Mesendoderm (in vitro differentiated cells): Measurements from ENCODE around the gene ST6GALNAC2.
A peak's percentile ranks its signal among the peaks of the same experiment; 100 is the strongest.
"Not testable (repeated sequence)": the region's sequence is repeated elsewhere in the genome, so short reads cannot be mapped to it uniquely, and the experiment has no call there.

ENCODE experiments used
- DNase-seq: peaks from one replicate; pipeline ENCODE4 v3.0.0; 2013
- H2AK5ac ChIP-seq: 2 replicates; pipeline ENCODE4 v1.6.1; 2013; ENCODE audit warnings: low read length, inconsistent platforms
- H2BK120ac ChIP-seq: 2 replicates; pipeline ENCODE4 v1.6.1; 2013; ENCODE audit warnings: low read depth, mild to moderate bottlenecking, low read length, moderate library complexity, mixed read lengths
- H2BK15ac ChIP-seq: replicated peaks from 2 replicates; pipeline ENCODE4 v1.6.1; 2013; ENCODE audit warnings: low read depth, mild to moderate bottlenecking, moderate library complexity
- H2BK5ac ChIP-seq: 2 replicates; pipeline ENCODE4 v1.6.1; 2013; ENCODE audit warnings: low read length, inconsistent platforms
- H3K18ac ChIP-seq: 2 replicates; pipeline ENCODE4 v1.6.1; 2013; ENCODE audit warnings: mild to moderate bottlenecking, low read length, mixed read lengths
- H3K23ac ChIP-seq: one replicate; pipeline ENCODE4 v1.6.1; 2013; ENCODE audit warnings: low read length
- H3K27ac ChIP-seq: 2 replicates; pipeline ENCODE4 v1.5.1; 2013; ENCODE audit warnings: low read depth, mild to moderate bottlenecking, inconsistent platforms, low read length, moderate library complexity
- H3K27me3 ChIP-seq: 2 replicates; pipeline ENCODE4 v1.6.1; 2013; ENCODE audit warnings: low read length, control low read depth, mild to moderate bottlenecking, inconsistent platforms; ENCODE audit not compliant: insufficient read depth, poor library complexity
- H3K36me3 ChIP-seq: 2 replicates; pipeline ENCODE4 v1.6.1; 2013; ENCODE audit warnings: low read length, inconsistent platforms; ENCODE audit not compliant: control insufficient read depth, insufficient read depth
- H3K4ac ChIP-seq: one replicate; pipeline ENCODE4 v1.6.1; 2013; ENCODE audit warnings: low read depth, mild to moderate bottlenecking, low read length, moderate library complexity
- H3K4me1 ChIP-seq: 2 replicates; pipeline ENCODE4 v1.6.1; 2013; ENCODE audit warnings: low read depth, low read length, inconsistent platforms; ENCODE audit not compliant: control insufficient read depth
- H3K4me2 ChIP-seq: 2 replicates; pipeline ENCODE4 v1.6.1; 2013; ENCODE audit warnings: low read length
- H3K4me3 ChIP-seq: 2 replicates; pipeline ENCODE4 v1.5.1; 2013; ENCODE audit warnings: mild to moderate bottlenecking, low read length
- H3K56ac ChIP-seq: one replicate; pipeline ENCODE4 v1.6.1; 2013; ENCODE audit warnings: low read length
- H3K79me1 ChIP-seq: 2 replicates; pipeline ENCODE4 v1.6.1; 2013; ENCODE audit warnings: low read length, inconsistent platforms
- H3K79me2 ChIP-seq: 2 replicates; pipeline ENCODE4 v1.6.1; 2013; ENCODE audit warnings: mild to moderate bottlenecking, low read length; ENCODE audit not compliant: control insufficient read depth, insufficient read depth
- H3K9ac ChIP-seq: 2 replicates; pipeline ENCODE4 v1.6.1; 2013; ENCODE audit warnings: low read length, inconsistent platforms
- H4K5ac ChIP-seq: one replicate; pipeline ENCODE4 v1.6.1; 2013; ENCODE audit warnings: low read length
- H4K8ac ChIP-seq: one replicate; pipeline ENCODE4 v1.6.1; 2013; ENCODE audit warnings: low read depth, mild to moderate bottlenecking, control low read depth, low read length, moderate library complexity
- WGBS: extraction: QIAGEN DNeasy Blood & Tissue Kit; methylation state at CpG from one replicate; pipeline ENCODE4 v1.1.7; 2013; ENCODE audit warnings: low lambda C conversion rate, missing lambda C conversion rate; ENCODE audit not compliant: insufficient coverage; ENCODE audit errors: extremely low coverage; 5-methylcytosine and 5-hydroxymethylcytosine counted together

ST6GALNAC2 gene

DNA sequence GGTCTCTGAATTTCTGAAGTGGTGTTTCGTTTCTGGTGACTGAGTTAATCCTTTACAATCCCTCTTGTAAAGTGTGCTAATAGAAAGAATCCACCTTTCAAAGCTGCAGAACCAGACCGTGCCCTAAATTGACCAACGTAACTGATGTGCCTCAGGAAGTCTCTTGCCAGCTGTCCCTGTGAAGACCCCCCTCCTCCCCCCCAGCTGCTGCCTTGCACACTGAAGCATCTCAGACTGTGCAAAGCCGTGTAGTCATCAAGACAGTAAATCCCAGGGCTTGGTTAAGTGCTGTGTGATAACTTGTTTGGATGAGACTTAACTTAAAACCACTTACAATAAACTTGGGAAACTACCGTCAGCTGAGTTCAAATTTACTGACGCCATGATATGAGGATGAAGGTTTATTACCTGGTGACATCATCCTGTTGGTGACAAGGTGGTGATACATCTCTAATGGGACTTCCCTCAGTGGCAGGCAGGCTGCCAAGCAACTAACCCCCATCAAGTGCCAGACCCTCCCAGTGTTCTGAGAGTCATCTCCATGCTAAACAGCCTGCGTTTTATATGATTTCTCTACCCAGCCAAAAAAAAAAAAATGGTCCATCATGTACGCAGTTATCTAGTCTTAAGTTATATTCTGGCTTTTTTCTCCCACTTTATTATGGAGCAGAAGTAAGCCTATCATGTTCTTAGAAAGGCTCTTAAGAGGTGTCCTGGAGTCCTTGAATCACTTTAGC, 20.5 kb downstream of the ST6GALNAC2 start:
- H3K4ac ChIP-seq, H3K27me3 ChIP-seq, H3K4me3 ChIP-seq, H2BK5ac ChIP-seq, H2AK5ac ChIP-seq, H3K18ac ChIP-seq, H3K23ac ChIP-seq, H4K8ac ChIP-seq, H3K4me1 ChIP-seq, H3K79me1 ChIP-seq, H2BK15ac ChIP-seq, H3K27ac ChIP-seq, H3K9ac ChIP-seq, H2BK120ac ChIP-seq, H4K5ac ChIP-seq, H3K36me3 ChIP-seq, H3K4me2 ChIP-seq, H3K56ac ChIP-seq: not testable (repeated sequence)
- no CpG with 5 or more reads among the region's 8 CpGs for WGBS
- H3K79me2 ChIP-seq = peaks cover 21% of the 10 kb centered on the region
- DNase-seq = peak; percentile 62

DNA sequence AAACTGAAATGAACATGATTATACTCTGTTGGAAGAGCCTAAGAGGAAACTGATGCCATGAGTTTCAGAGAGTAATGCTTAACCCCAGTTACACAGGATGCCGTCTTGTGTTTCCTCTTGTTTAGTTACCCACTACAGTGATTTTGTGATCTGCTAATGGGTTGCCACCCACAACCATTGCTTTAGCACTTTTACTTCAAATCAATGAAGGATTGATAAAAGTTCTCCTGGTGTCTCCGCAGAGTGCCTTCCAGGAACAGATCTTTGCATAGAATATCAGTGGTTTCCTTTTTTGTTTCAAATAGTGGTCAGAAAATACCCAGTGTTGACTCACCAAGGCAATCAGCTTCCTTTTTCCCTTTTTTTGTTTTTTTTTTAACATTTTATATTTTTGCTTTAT, 22.3 kb downstream of the ST6GALNAC2 start:
- no CpG with 5 or more reads among the region's 2 CpGs for WGBS

DNA sequence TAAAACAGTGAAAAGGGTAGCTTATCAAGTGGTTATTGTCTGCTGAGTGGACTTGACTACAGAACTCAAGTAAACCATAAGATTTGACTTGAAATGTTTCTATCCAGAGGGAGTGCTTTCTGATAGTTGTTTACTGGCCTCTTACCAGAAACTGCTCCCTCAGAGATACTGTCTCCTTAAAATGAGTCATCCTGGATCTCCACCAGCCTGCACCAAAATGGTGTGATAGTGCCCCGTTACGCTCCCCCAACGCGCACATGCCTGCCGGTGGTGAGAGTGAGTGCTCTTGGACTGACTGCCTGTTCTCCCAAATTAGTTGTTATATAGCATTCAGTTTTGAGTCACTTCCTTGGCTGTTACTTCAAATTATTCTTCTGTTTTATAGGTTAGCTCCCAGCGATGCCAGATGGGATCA, 22.9 kb downstream of the ST6GALNAC2 start:
- Histone ChIP-seq H2AK5ac (no peak overlapping the region), H4K8ac (no peak overlapping the region), H3K27me3 (no peaks in the 10 kb centered on the region), H3K4ac (no peak overlapping the region), H3K27ac (no peak overlapping the region), H2BK15ac (no peak overlapping the region), H2BK120ac (no peak overlapping the region), H2BK5ac (no peak overlapping the region), H4K5ac (no peak overlapping the region), H3K56ac (no peak overlapping the region), H3K18ac (no peak overlapping the region), H3K79me2 (peaks cover 45% of the 10 kb centered on the region), H3K4me1 (no peaks in the 10 kb centered on the region), H3K4me2 (no peak overlapping the region), H3K23ac (no peak overlapping the region), H3K4me3 (no peak overlapping the region), H3K36me3 (peaks cover 9% of the 10 kb centered on the region), H3K9ac (no peak overlapping the region), H3K79me1 (peaks cover 8% of the 10 kb centered on the region)
- whole genome bisulfite sequencing = no CpG with 5 or more reads among the region's 6 CpGs
- no peak for DNase-seq

More for the DNA sequence above, 22.3 kb downstream of the ST6GALNAC2 start:
- not testable (repeated sequence) for H2BK5ac ChIP-seq, H3K56ac ChIP-seq, H3K4me2 ChIP-seq, H3K9ac ChIP-seq, H2BK120ac ChIP-seq, H3K36me3 ChIP-seq, H2AK5ac ChIP-seq, H2BK15ac ChIP-seq, H4K8ac ChIP-seq, H3K4me3 ChIP-seq, H3K27me3 ChIP-seq, DNase-seq, H4K5ac ChIP-seq, H3K79me1 ChIP-seq, H3K23ac ChIP-seq, H3K4ac ChIP-seq, H3K27ac ChIP-seq, H3K4me1 ChIP-seq, H3K18ac ChIP-seq
- H3K79me2 ChIP-seq = peaks cover 39% of the 10 kb centered on the region

GRCh38 chr17:76561799-76562268, 23.8 kb downstream of the ST6GALNAC2 start:
- peaks cover 9% of the 10 kb centered on the region for H3K36me3 ChIP-seq
- H2BK15ac ChIP-seq = no peak overlapping the region
- WGBS = no CpG with 5 or more reads among the region's 5 CpGs
- no peak overlapping the region for H3K56ac ChIP-seq
- H3K4ac ChIP-seq = no peak overlapping the region
- H3K9ac ChIP-seq = peak overlapping the region; percentile 8
- no peak overlapping the region for H4K5ac ChIP-seq
- H3K79me2 ChIP-seq = peaks cover 46% of the 10 kb centered on the region
- peaks cover 9% of the 10 kb centered on the region for H3K79me1 ChIP-seq
- no peak overlapping the region for H3K18ac ChIP-seq
- H3K27ac ChIP-seq = no peak overlapping the region
- H3K4me1 ChIP-seq = no peaks in the 10 kb centered on the region
- H2AK5ac ChIP-seq = no peak overlapping the region
- H3K4me3 ChIP-seq = no peak overlapping the region
- H2BK5ac ChIP-seq = no peak overlapping the region
- H4K8ac ChIP-seq = no peak overlapping the region
- no peaks in the 10 kb centered on the region for H3K27me3 ChIP-seq
- no peak overlapping the region for H2BK120ac ChIP-seq
- DNase-seq = no peak
- no peak overlapping the region for H3K4me2 ChIP-seq
- H3K23ac ChIP-seq = no peak overlapping the region

DNA sequence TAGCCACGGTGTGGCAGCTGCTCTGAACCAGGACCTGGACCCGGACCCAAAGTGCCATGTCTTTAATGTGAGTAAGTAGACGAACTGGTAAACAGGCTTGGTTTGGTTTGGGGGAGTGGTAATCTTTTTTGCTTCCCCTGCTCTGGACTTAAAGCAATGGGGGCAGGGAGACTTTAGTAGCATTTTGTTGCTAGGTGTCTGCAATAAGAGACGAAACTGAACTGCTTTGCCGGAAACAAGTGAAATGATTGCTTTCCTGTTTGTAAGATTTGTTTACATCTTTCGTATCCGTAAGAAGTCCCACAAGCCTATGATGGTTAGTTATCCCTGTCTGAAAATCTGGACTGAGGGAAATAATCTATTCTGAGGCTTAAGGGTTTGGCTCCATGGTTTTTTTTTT, 24.3 kb downstream of the ST6GALNAC2 start:
- Histone ChIP-seq H3K4ac (no peak overlapping the region), H2BK5ac (no peak overlapping the region), H3K79me1 (peaks cover 9% of the 10 kb centered on the region), H3K27me3 (no peaks in the 10 kb centered on the region), H3K23ac (no peak overlapping the region), H2BK120ac (no peak overlapping the region), H3K4me1 (no peaks in the 10 kb centered on the region), H4K5ac (no peak overlapping the region), H2BK15ac (no peak overlapping the region), H3K79me2 (peaks cover 46% of the 10 kb centered on the region), H4K8ac (no peak overlapping the region), H3K4me3 (no peak overlapping the region), H3K9ac (peak overlapping the region; percentile 23), H3K56ac (no peak overlapping the region), H2AK5ac (no peak overlapping the region), H3K4me2 (no peak overlapping the region), H3K27ac (no peak overlapping the region), H3K18ac (no peak overlapping the region), H3K36me3 (peaks cover 9% of the 10 kb centered on the region)
- WGBS = no CpG with 5 or more reads among the region's 7 CpGs
- no peak for DNase-seq

- no peak overlapping the region for H3K56ac ChIP-seq
- no peak overlapping the region for H3K9ac ChIP-seq
- H4K8ac ChIP-seq = no peak overlapping the region
- no peak overlapping the region for H2AK5ac ChIP-seq
- H3K27me3 ChIP-seq = no peaks in the 10 kb centered on the region
- no peak overlapping the region for H2BK5ac ChIP-seq
- WGBS = no CpG with 5 or more reads among the region's 6 CpGs
- H3K23ac ChIP-seq = no peak overlapping the region
- H4K5ac ChIP-seq = no peak overlapping the region
- H2BK15ac ChIP-seq = no peak overlapping the region
- no peak overlapping the region for H3K18ac ChIP-seq
- peaks cover 7% of the 10 kb centered on the region for H3K79me1 ChIP-seq
- H3K79me2 ChIP-seq = peaks cover 46% of the 10 kb centered on the region
- no peak overlapping the region for H3K4me3 ChIP-seq
- no peak overlapping the region for H3K4me2 ChIP-seq
- no peak overlapping the region for H2BK120ac ChIP-seq
- H3K4me1 ChIP-seq = no peaks in the 10 kb centered on the region
- H3K36me3 ChIP-seq = peaks cover 9% of the 10 kb centered on the region
- DNase-seq = no peak
- no peak overlapping the region for H3K4ac ChIP-seq
- H3K27ac ChIP-seq = no peak overlapping the region
Measured at GRCh38 chr17:76560877-76561221, 24.8 kb downstream of the ST6GALNAC2 start.
